ENCODE measurements around the gene CDR2. TPM values are rescaled to one million over a fixed set of nuclear protein-coding genes. Genes with fewer than 3 reads are reported as not detected.

The CDR2 gene
- total RNA-seq, 1 donor from 2014 or later = 28.0 TPM

GRCh38 chr16:22381392-22381791 lies 7.0 kb upstream of the CDR2 start:
- Histone ChIP-seq H3K27me3 (peaks cover 8% of the 10 kb centered on the region), H2AFZ (replicated peaks) (no peak overlapping the region), H4K20me1 (ENCODE audit: low read depth) (no peaks in the 10 kb centered on the region), H3K4me2 (no peak overlapping the region), H3F3A (ENCODE audit: low read depth) (no peaks in the 10 kb centered on the region), H3K9me3 (ENCODE audit: low read depth) (no peaks in the 10 kb centered on the region), H3K36me3 (no peaks in the 10 kb centered on the region), H3K27ac (no peak overlapping the region), H3K79me2 (ENCODE audit: low read depth) (no peaks in the 10 kb centered on the region), H3K4me1 (no peaks in the 10 kb centered on the region), H3K4me3 (no peak overlapping the region), H3K9ac (no peak overlapping the region)
- TF ChIP-seq EZH2phosphoT487 (IDR thresholded peaks at IDR 0.05) = no peak
- H3K27me3 Mint-ChIP-seq (ENCODE audit: insufficient read depth, low read depth) = no peaks in the 10 kb centered on the region
- H3K27ac Mint-ChIP-seq = no peak overlapping the region
- H3K4me3 Mint-ChIP-seq = no peak overlapping the region
- no peaks in the 10 kb centered on the region for H3K4me1 Mint-ChIP-seq
- DNase-seq (ENCODE audit: low spot score) = no peak
- H3K36me3 Mint-ChIP-seq = no peaks in the 10 kb centered on the region
- no peaks in the 10 kb centered on the region for H3K9me3 Mint-ChIP-seq

- H3K4me1 Mint-ChIP-seq = no peaks in the 10 kb centered on the region
- DNase-seq (ENCODE audit: low spot score) = no peak
- H3K4me2 ChIP-seq = no peak overlapping the region
- no peak overlapping the region for H3K4me3 Mint-ChIP-seq
- H2AFZ ChIP-seq (replicated peaks) = no peak overlapping the region
- no peaks in the 10 kb centered on the region for H3K79me2 ChIP-seq (ENCODE audit: low read depth)
- H3K4me1 ChIP-seq = no peaks in the 10 kb centered on the region
- H3K27ac Mint-ChIP-seq = no peak overlapping the region
- H3K27me3 Mint-ChIP-seq (ENCODE audit: insufficient read depth, low read depth) = no peaks in the 10 kb centered on the region
- H4K20me1 ChIP-seq (ENCODE audit: low read depth) = no peaks in the 10 kb centered on the region
- H3K9ac ChIP-seq = no peak overlapping the region
- no peaks in the 10 kb centered on the region for H3K36me3 ChIP-seq
- no peaks in the 10 kb centered on the region for H3K9me3 ChIP-seq (ENCODE audit: low read depth)
- H3K27ac ChIP-seq = no peak overlapping the region
- H3K36me3 Mint-ChIP-seq = no peaks in the 10 kb centered on the region
- H3F3A ChIP-seq (ENCODE audit: low read depth) = peaks cover 1% of the 10 kb centered on the region
- no peaks in the 10 kb centered on the region for H3K9me3 Mint-ChIP-seq
- no peak for TF ChIP-seq EZH2phosphoT487 (IDR thresholded peaks at IDR 0.05)
- TF ChIP-seq EZH2 (IDR thresholded peaks at IDR 0.05) = no peak
- no peak for TF ChIP-seq CTCF (IDR thresholded peaks at IDR 0.05)
- H3K4me3 ChIP-seq = no peak overlapping the region
- peaks cover 17% of the 10 kb centered on the region for H3K27me3 ChIP-seq
These were observed 6.1 kb upstream of the CDR2 start for GRCh38 chr16:22380529-22380928.

- no peak overlapping the region for H3K4me2 ChIP-seq
- DNase-seq (ENCODE audit: low spot score) = no peak
- H3K4me3 ChIP-seq = no peak overlapping the region
- Mint-ChIP-seq H3K27ac (no peak overlapping the region), H3K4me1 (peaks cover 2% of the 10 kb centered on the region), H3K9me3 (no peaks in the 10 kb centered on the region), H3K27me3 (ENCODE audit: insufficient read depth, low read depth) (peaks cover 5% of the 10 kb centered on the region), H3K4me3 (no peak overlapping the region), H3K36me3 (no peaks in the 10 kb centered on the region)
- peaks cover 24% of the 10 kb centered on the region for H3K27me3 ChIP-seq
- no peaks in the 10 kb centered on the region for H4K20me1 ChIP-seq (ENCODE audit: low read depth)
- H3F3A ChIP-seq (ENCODE audit: low read depth) = peaks cover 10% of the 10 kb centered on the region
- H3K9ac ChIP-seq = no peak overlapping the region
- H3K27ac ChIP-seq = no peak overlapping the region
- no peaks in the 10 kb centered on the region for H3K36me3 ChIP-seq
- no peaks in the 10 kb centered on the region for H3K9me3 ChIP-seq (ENCODE audit: low read depth)
- H3K79me2 ChIP-seq (ENCODE audit: low read depth) = no peaks in the 10 kb centered on the region
- H3K4me1 ChIP-seq = no peaks in the 10 kb centered on the region
- TF ChIP-seq CTCF (IDR thresholded peaks at IDR 0.05) (no peak), EZH2 (IDR thresholded peaks at IDR 0.05) (no peak), EZH2phosphoT487 (IDR thresholded peaks at IDR 0.05) (no peak)
- H2AFZ ChIP-seq (replicated peaks) = no peak overlapping the region
These were observed 5.2 kb upstream of the CDR2 start for GRCh38 chr16:22379656-22380055.

- Histone ChIP-seq H3K27ac (no peak overlapping the region), H3K79me2 (ENCODE audit: low read depth) (peaks cover 27% of the 10 kb centered on the region), H4K20me1 (ENCODE audit: low read depth) (peaks cover 22% of the 10 kb centered on the region), H3K4me2 (no peak overlapping the region), H3K9ac (no peak overlapping the region), H3F3A (ENCODE audit: low read depth) (peaks cover 18% of the 10 kb centered on the region), H3K4me3 (no peak overlapping the region), H3K36me3 (no peaks in the 10 kb centered on the region), H2AFZ (replicated peaks) (no peak overlapping the region), H3K4me1 (peaks cover 13% of the 10 kb centered on the region), H3K9me3 (ENCODE audit: low read depth) (no peaks in the 10 kb centered on the region), H3K27me3 (peaks cover 30% of the 10 kb centered on the region)
- Mint-ChIP-seq H3K27ac (no peak overlapping the region), H3K36me3 (no peaks in the 10 kb centered on the region), H3K4me1 (peaks cover 23% of the 10 kb centered on the region), H3K9me3 (no peaks in the 10 kb centered on the region), H3K27me3 (ENCODE audit: insufficient read depth, low read depth) (peaks cover 7% of the 10 kb centered on the region), H3K4me3 (peak overlapping the region; percentile 98)
- no peak for DNase-seq (ENCODE audit: low spot score)
- TF ChIP-seq EZH2 (IDR thresholded peaks at IDR 0.05) (no peak), CTCF (IDR thresholded peaks at IDR 0.05) (no peak), EZH2phosphoT487 (IDR thresholded peaks at IDR 0.05) (no peak)
These were observed 1.7 kb upstream of the CDR2 start for GRCh38 chr16:22375963-22376640.

Data from neural progenitor cell (in vitro differentiated cells).